Measurements from ENCODE around the gene LCORL.

- no peak for TF ChIP-seq CTCF (IDR thresholded peaks at IDR 0.05)
- no peak for TF ChIP-seq POLR2A (IDR thresholded peaks at IDR 0.05)
These were observed 54.5 kb downstream of the LCORL start for GRCh38 chr4:17967078-17967477.

All from heart left ventricle (tissue), 13 donors.